ENCODE data around the gene OAS3. TPM values are rescaled to one million over a fixed set of nuclear protein-coding genes. Genes with fewer than 3 reads are reported as not detected.

Gene OAS3
- polyA plus RNA-seq, 1 experiment: 6.7 TPM

DNA sequence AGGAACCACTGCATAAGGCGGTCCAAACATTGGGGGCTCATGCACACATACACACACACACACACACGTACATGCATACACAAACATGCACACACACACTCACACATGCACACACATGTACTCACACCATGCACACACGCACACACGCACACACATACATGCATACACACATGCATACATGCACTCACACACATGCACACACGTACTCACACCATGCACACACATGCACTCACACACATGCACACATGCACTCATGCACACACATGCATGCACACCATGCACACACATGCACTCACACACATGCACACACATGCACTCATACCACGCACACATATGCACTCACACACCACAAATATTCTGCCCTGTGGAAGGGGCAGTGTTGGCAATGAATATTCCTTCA is 62.2 kb downstream of the OAS3 start:
- ChIA-PET CTCF (interaction anchor here (1.8 kb wide), 1 partner anchor 7 kb away, joined by 10 read pairs; no protein-coding TSS in a partner anchor), POLR2A (no interaction called here)
- DNase-seq (ENCODE audit: low read depth): no peak
- no peaks in the 10 kb centered on the region for H3K36me3 ChIP-seq (ENCODE audit: control insufficient read depth, insufficient read depth, low read length)
- TF ChIP-seq, protein P1, sequence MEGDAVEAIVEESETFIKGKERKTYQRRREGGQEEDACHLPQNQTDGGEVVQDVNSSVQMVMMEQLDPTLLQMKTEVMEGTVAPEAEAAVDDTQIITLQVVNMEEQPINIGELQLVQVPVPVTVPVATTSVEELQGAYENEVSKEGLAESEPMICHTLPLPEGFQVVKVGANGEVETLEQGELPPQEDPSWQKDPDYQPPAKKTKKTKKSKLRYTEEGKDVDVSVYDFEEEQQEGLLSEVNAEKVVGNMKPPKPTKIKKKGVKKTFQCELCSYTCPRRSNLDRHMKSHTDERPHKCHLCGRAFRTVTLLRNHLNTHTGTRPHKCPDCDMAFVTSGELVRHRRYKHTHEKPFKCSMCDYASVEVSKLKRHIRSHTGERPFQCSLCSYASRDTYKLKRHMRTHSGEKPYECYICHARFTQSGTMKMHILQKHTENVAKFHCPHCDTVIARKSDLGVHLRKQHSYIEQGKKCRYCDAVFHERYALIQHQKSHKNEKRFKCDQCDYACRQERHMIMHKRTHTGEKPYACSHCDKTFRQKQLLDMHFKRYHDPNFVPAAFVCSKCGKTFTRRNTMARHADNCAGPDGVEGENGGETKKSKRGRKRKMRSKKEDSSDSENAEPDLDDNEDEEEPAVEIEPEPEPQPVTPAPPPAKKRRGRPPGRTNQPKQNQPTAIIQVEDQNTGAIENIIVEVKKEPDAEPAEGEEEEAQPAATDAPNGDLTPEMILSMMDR (IDR thresholded peaks at IDR 0.05; ENCODE audit: insufficient read depth, low read depth, low read length): no peak
- H3K4me3 ChIP-seq (ENCODE audit: low read depth, low read length): no peak overlapping the region
- no peaks in the 10 kb centered on the region; the same call in 1 of the 2 replicates for H3K27me3 ChIP-seq (ENCODE audit: control insufficient read depth, insufficient read depth, low read length)

DNA sequence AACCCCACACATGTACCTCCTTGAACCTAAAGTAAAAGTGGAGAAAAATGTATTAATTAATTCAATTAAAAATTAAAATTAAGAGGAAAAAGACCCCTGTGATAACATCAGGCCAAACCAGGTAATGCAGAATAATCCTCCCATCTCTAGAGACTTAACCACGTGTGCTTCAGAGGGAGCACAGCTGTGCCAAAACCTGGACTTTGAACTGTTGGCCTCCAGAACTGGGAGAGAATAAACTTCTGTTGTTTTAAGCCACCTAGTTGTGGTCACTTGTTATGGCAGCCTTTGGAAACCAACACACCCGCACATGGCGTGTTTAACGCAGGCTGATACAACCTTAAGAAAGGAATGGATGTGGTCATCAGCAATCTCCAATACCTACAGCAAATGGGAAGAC is 63.9 kb downstream of the OAS3 start:
- CTCF ChIA-PET: interaction anchor here (0.9 to 1.8 kb wide), 2 partner anchors 9 to 28 kb away, joined by 4 to 10 read pairs; no protein-coding TSS in a partner anchor
- no peaks in the 10 kb centered on the region for H3K36me3 ChIP-seq (ENCODE audit: control insufficient read depth, insufficient read depth, low read length)

DNA sequence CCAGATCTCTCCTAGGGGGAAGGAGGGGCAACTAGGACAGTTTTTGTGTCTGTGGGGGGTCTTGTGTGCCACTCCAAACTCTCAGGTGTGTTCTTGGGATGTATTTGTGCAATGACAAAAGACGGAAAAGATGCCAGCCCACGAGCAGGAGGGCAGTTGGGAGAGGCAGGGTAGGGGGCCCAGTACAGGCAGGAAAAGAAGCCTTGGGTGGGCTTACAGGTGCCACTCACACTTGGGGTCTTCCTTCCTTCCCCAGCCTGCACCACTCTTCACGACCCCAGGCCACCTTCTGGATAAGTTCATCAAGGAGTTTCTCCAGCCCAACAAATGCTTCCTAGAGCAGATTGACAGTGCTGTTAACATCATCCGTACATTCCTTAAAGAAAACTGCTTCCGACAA is 64.4 kb downstream of the OAS3 start:
- Histone ChIP-seq H3K4me3 (ENCODE audit: low read depth, low read length) (no peak overlapping the region), H3K27me3 (ENCODE audit: control insufficient read depth, insufficient read depth, low read length) (no peaks in the 10 kb centered on the region; the same call in 1 of the 2 replicates), H3K36me3 (ENCODE audit: control insufficient read depth, insufficient read depth, low read length) (no peaks in the 10 kb centered on the region)
- TF ChIP-seq, protein P1 (IDR thresholded peaks at IDR 0.05; ENCODE audit: insufficient read depth, low read depth, low read length): no peak
- POLR2A ChIA-PET: no interaction called here
- CTCF ChIA-PET: interaction anchor here (0.9 kb wide), 1 partner anchor 10 kb away, joined by 3 read pairs; no protein-coding TSS in a partner anchor
- DNase-seq (ENCODE audit: low read depth): no peak

More for the DNA sequence above, 63.9 kb downstream of the OAS3 start:
- Histone ChIP-seq H3K4me3 (ENCODE audit: low read depth, low read length) (no peak overlapping the region), H3K27me3 (ENCODE audit: control insufficient read depth, insufficient read depth, low read length) (no peaks in the 10 kb centered on the region; the same call in none of the 2 replicates)
- POLR2A ChIA-PET: no interaction called here
- TF ChIP-seq, protein P1 (IDR thresholded peaks at IDR 0.05; ENCODE audit: insufficient read depth, low read depth, low read length): no peak
- DNase-seq (ENCODE audit: low read depth): no peak

DNA sequence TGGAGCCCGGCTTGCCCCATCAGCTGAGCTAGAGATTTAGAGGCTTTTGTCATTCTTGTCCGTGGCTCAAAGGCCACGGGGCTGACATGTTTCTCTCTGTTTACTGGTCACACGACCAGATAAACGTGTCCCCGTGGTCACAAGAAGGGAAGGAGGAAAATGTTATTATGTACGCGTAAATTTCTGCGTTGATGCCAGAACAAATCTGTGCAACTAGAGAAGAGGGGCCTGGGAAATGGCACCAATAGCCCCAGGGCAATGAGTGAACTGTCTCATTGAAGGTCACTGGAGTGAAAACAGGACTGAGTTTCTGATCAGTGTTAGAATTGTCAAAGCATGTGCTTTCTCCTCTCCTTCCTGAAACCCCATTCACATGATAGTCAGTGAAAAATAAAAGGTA is 65.4 kb downstream of the OAS3 start:
- H3K27me3 ChIP-seq (ENCODE audit: control insufficient read depth, insufficient read depth, low read length): no peaks in the 10 kb centered on the region; the same call in 1 of the 2 replicates
- TF ChIP-seq, protein P1 (IDR thresholded peaks at IDR 0.05; ENCODE audit: insufficient read depth, low read depth, low read length): no peak
- ChIA-PET POLR2A (no interaction called here), CTCF (interaction anchor here (0.9 kb wide), 1 partner anchor 11 kb away, joined by 3 read pairs; no protein-coding TSS in a partner anchor)
- H3K4me3 ChIP-seq (ENCODE audit: low read depth, low read length): no peak overlapping the region
- no peak for DNase-seq (ENCODE audit: low read depth)
- H3K36me3 ChIP-seq (ENCODE audit: control insufficient read depth, insufficient read depth, low read length): no peaks in the 10 kb centered on the region

DNA sequence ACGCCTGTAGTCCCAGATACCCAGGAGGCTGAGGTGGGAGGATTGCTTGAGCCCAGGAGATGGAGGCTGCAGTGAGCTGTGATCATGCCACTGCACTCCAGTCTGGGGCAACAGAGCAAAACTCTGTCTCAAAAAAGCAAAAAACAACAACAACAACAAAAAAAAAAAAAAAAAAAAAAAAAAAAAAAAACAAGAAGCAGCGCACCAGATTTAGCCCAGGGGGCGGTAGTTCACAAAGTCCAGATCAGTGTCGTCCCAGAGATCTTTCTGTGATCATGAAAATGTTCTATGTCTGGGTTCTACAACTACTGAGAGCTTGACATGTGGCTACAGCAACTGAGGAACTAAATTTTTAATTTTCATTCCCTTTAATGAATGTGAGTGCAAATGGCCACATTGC is 67.5 kb downstream of the OAS3 start:
- ChIA-PET POLR2A (no interaction called here), CTCF (interaction anchor here (2.1 to 3.6 kb wide), 2 partner anchors 13 to 24 kb away, joined by 9 to 23 read pairs; no protein-coding TSS in a partner anchor)
- Histone ChIP-seq H3K27me3 (ENCODE audit: control insufficient read depth, insufficient read depth, low read length) (no peaks in the 10 kb centered on the region; the same call in 1 of the 2 replicates), H3K4me3 (ENCODE audit: low read depth, low read length) (no peak overlapping the region), H3K36me3 (ENCODE audit: control insufficient read depth, insufficient read depth, low read length) (no peaks in the 10 kb centered on the region)
- no peak for DNase-seq (ENCODE audit: low read depth)
- TF ChIP-seq, protein P1 (IDR thresholded peaks at IDR 0.05; ENCODE audit: insufficient read depth, low read depth, low read length): peak; percentile 37

Data from BJ (cell line).